Measurements from ENCODE around the gene TMEM218.
A peak's percentile ranks its signal among the peaks of the same experiment; 100 is the strongest.

The TMEM218 gene

GRCh38 chr11:125141178-125141577, 29.8 kb upstream of the TMEM218 start:
- no peaks in the 10 kb centered on the region for H3K9me3 Mint-ChIP-seq
- no peaks in the 10 kb centered on the region for H3K36me3 Mint-ChIP-seq (ENCODE audit: low read depth)
- H3K4me3 Mint-ChIP-seq: no peak overlapping the region

GRCh38 chr11:125140233-125140632, 28.8 kb upstream of the TMEM218 start:
- Mint-ChIP-seq H3K9me3 (no peaks in the 10 kb centered on the region), H3K27me3 (peaks cover 42% of the 10 kb centered on the region), H3K4me3 (no peak overlapping the region), H3K27ac (no peak overlapping the region), H3K36me3 (ENCODE audit: low read depth) (no peaks in the 10 kb centered on the region), H3K4me1 (ENCODE audit: low read depth) (peaks cover 3% of the 10 kb centered on the region)
- DNase-seq: no peak

More at GRCh38 chr11:125141178-125141577, 29.8 kb upstream of the TMEM218 start:
- H3K27me3 Mint-ChIP-seq: peaks cover 42% of the 10 kb centered on the region
- no peak for DNase-seq
- peaks cover 3% of the 10 kb centered on the region for H3K4me1 Mint-ChIP-seq (ENCODE audit: low read depth)
- H3K27ac Mint-ChIP-seq: no peak overlapping the region

DNA sequence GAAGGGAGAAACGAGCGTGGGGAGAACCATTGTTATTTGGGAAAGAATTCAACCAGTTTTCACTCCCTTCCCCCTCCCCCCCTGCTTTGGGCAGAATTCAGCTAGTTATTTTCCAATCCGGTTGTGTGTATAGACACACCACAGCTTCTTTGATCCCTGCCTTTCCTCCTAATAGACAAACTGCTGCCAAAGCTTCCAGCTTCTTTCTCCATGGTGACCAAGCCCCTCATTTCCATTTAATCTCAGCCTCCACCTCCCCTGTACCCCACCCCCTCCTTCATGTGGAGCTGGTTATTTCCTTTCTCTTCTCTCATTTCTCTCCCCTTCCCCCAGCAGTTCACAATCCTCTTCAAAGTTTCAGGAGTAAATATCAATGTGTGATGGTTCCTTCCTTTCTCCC, 28.4 kb upstream of the TMEM218 start:
- Mint-ChIP-seq H3K36me3 (ENCODE audit: low read depth) (no peaks in the 10 kb centered on the region), H3K27ac (no peak overlapping the region), H3K27me3 (peaks cover 40% of the 10 kb centered on the region), H3K4me3 (no peak overlapping the region), H3K4me1 (ENCODE audit: low read depth) (peaks cover 3% of the 10 kb centered on the region), H3K9me3 (no peaks in the 10 kb centered on the region)
- no peak for DNase-seq

DNA sequence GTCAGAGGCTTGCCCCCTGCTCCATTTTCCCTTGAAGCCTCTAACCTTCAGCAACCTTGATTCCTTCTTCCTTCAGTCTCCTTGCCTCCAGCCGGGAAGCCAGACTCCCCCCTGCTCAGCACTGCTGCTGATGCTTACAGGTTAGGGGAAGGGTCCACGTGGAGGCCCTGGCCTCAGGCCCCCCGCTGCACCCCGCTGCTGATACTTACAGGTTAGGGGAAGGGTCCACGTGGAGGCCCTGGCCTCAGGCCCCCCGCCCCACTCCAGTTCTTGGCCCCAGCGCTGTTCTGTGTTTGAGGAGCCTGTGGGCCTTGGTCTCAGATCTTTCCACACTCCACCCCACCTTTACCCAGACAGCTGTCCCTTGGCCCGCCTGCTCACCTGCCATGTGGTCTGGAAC, 27.5 kb upstream of the TMEM218 start:
- no peak overlapping the region for H3K27ac Mint-ChIP-seq
- no peaks in the 10 kb centered on the region for H3K9me3 Mint-ChIP-seq
- peaks cover 40% of the 10 kb centered on the region for H3K27me3 Mint-ChIP-seq
- H3K4me3 Mint-ChIP-seq: no peak overlapping the region
- no peaks in the 10 kb centered on the region for H3K36me3 Mint-ChIP-seq (ENCODE audit: low read depth)
- no peak for DNase-seq
- H3K4me1 Mint-ChIP-seq (ENCODE audit: low read depth): peaks cover 3% of the 10 kb centered on the region

DNA sequence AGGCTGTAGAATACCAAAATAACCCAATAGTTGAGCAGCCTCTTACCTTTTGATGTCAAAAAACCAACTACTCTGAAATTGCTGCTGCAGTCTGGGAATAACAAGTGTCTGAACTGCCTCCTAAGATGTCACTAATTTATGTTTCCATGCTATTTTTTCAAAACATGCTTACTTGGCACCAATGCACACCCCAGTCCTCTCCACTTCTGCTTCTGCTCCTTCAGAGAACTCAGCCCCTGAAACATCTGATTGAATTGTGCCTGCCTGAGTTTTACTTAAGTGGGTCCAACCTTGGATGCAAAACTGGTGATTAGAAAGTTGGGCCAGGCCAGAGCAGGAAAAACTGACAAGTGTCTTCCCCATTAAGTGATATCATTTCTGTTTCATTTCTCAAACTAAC, 24.6 kb upstream of the TMEM218 start:
- peaks cover 42% of the 10 kb centered on the region for H3K27me3 Mint-ChIP-seq
- H3K9me3 Mint-ChIP-seq: no peaks in the 10 kb centered on the region
- no peak for DNase-seq
- H3K36me3 Mint-ChIP-seq (ENCODE audit: low read depth): no peaks in the 10 kb centered on the region
- no peak overlapping the region for H3K4me3 Mint-ChIP-seq
- H3K4me1 Mint-ChIP-seq (ENCODE audit: low read depth): no peaks in the 10 kb centered on the region
- no peak overlapping the region for H3K27ac Mint-ChIP-seq

DNA sequence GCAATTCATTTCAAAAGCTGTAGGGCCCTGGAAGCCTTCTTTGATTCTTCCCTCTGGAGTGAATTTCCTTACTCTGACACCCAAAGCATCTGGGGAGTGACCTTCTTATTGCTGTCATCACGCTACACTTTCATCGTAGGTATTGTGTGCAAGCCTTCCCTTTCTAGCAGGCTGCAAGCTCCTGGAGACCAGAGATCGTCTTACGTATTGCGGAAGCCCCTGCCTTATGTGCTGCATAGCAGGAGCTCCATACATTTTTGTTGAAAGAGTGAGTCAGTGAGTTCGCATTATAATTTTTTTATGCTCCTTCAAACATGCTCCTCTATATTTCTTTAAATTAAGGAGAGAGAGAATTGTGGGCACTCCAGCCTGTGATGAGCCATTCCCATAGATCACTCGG, 21.2 kb upstream of the TMEM218 start:
- Mint-ChIP-seq H3K4me1 (ENCODE audit: low read depth) (no peaks in the 10 kb centered on the region), H3K27me3 (peaks cover 50% of the 10 kb centered on the region), H3K36me3 (ENCODE audit: low read depth) (no peaks in the 10 kb centered on the region), H3K4me3 (no peak overlapping the region), H3K9me3 (no peaks in the 10 kb centered on the region), H3K27ac (no peak overlapping the region)
- no peak for DNase-seq

- Mint-ChIP-seq H3K27me3 (peaks cover 55% of the 10 kb centered on the region), H3K9me3 (no peaks in the 10 kb centered on the region), H3K4me1 (ENCODE audit: low read depth) (no peaks in the 10 kb centered on the region), H3K36me3 (ENCODE audit: low read depth) (no peaks in the 10 kb centered on the region), H3K27ac (no peak overlapping the region), H3K4me3 (no peak overlapping the region)
- no peak for DNase-seq
Observed at GRCh38 chr11:125132071-125132470, 20.6 kb upstream of the TMEM218 start.

- DNase-seq: no peak
- Mint-ChIP-seq H3K9me3 (no peaks in the 10 kb centered on the region), H3K4me1 (ENCODE audit: low read depth) (no peaks in the 10 kb centered on the region), H3K4me3 (no peak overlapping the region), H3K36me3 (ENCODE audit: low read depth) (no peaks in the 10 kb centered on the region), H3K27ac (no peak overlapping the region), H3K27me3 (peaks cover 59% of the 10 kb centered on the region)
Observed at GRCh38 chr11:125129316-125129993, 18.0 kb upstream of the TMEM218 start.

GRCh38 chr11:125128450-125128849, 17.0 kb upstream of the TMEM218 start:
- H3K27me3 Mint-ChIP-seq: peaks cover 56% of the 10 kb centered on the region
- DNase-seq: no peak
- H3K36me3 Mint-ChIP-seq (ENCODE audit: low read depth): no peaks in the 10 kb centered on the region
- H3K27ac Mint-ChIP-seq: no peak overlapping the region
- no peak overlapping the region for H3K4me3 Mint-ChIP-seq
- H3K9me3 Mint-ChIP-seq: no peaks in the 10 kb centered on the region
- peaks cover 7% of the 10 kb centered on the region for H3K4me1 Mint-ChIP-seq (ENCODE audit: low read depth)

GRCh38 chr11:125124618-125124992, 13.2 kb upstream of the TMEM218 start:
- no peaks in the 10 kb centered on the region for H3K9me3 Mint-ChIP-seq
- no peak overlapping the region for H3K27ac Mint-ChIP-seq
- H3K27me3 Mint-ChIP-seq: peaks cover 39% of the 10 kb centered on the region
- no peak overlapping the region for H3K4me3 Mint-ChIP-seq
- no peaks in the 10 kb centered on the region for H3K36me3 Mint-ChIP-seq (ENCODE audit: low read depth)
- no peak for DNase-seq
- peaks cover 7% of the 10 kb centered on the region for H3K4me1 Mint-ChIP-seq (ENCODE audit: low read depth)

DNA sequence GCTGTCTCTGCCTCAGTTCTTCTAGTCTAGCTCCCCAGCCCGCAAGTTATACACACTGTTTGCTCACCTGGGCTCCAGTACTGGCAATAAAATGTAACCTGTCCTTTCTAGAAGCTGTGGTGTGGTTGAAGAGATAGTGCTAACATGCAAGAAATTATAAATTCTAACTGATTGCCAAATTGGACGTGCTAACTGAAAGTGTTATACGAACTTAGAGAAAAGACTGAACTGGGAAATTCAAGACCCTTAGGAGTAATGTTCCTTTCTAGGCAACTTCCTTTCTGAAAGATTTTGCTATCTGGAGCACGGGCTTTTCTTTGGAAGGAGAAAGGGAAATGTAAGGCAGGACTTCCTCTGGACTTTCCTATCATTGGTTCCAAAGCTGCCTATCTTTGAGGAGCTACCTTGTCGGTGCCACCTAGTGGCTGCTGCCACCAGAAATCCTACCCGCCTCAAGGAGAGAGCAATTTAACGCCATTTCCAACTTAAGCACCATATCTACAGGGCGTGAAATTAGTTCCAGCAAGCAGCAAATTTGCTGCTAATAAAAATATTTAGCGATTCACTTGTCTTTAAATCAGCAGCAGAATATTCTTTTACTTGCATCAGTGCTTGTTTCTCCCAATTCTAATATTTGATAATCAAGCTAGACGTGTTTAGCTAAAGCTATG, 12.7 kb upstream of the TMEM218 start:
- Mint-ChIP-seq H3K36me3 (ENCODE audit: low read depth) (no peaks in the 10 kb centered on the region), H3K27ac (no peak overlapping the region), H3K9me3 (no peaks in the 10 kb centered on the region), H3K27me3 (peaks cover 38% of the 10 kb centered on the region), H3K4me3 (no peak overlapping the region), H3K4me1 (ENCODE audit: low read depth) (peaks cover 7% of the 10 kb centered on the region)
- DNase-seq: peak; percentile 48

DNA sequence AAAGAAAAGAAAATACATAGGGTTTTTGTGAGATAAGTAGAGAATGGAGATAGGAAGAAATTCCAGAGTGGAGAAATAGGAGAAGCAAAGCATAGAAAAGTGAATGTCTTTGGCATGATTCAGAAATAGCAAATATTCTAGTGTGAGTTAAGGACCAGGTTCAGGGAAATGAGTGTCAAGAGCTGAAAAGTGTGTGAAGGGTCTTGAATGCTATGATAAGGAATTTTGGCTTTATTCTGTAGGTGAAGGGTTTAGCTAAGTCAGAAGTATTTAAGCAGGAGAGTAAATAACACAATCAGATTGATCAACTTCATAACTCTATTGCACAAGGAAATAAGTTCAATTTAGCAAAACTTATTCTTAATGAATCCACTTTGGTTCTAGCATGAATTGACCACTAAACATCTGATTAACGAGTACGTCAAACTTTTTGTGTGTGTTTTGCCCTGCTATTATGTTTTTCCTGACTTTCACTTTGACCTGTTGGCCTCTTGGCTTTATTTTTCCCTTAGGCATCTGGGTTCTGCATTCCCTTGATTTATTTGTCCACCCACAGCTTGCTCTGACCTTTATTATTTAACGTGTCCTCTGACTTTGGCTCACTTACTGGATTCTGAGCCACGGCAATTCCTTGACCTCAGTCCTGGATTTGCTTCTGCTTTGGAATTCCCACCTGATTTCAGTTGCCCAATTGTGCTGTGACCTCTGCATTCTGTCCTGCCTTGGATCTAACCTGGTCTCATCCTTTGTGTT, 11.9 kb upstream of the TMEM218 start:
- Mint-ChIP-seq H3K4me1 (ENCODE audit: low read depth) (peaks cover 7% of the 10 kb centered on the region), H3K27me3 (peaks cover 39% of the 10 kb centered on the region), H3K4me3 (no peak overlapping the region), H3K27ac (no peak overlapping the region), H3K36me3 (ENCODE audit: low read depth) (no peaks in the 10 kb centered on the region), H3K9me3 (no peaks in the 10 kb centered on the region)
- DNase-seq: no peak

GRCh38 chr11:125117429-125117828, 6.0 kb upstream of the TMEM218 start:
- no peak overlapping the region for H3K4me3 Mint-ChIP-seq
- H3K4me1 Mint-ChIP-seq (ENCODE audit: low read depth): peaks cover under 1% of the 10 kb centered on the region
- peaks cover 1% of the 10 kb centered on the region for H3K9me3 Mint-ChIP-seq
- H3K27ac Mint-ChIP-seq: no peak overlapping the region
- H3K27me3 Mint-ChIP-seq: peaks cover 26% of the 10 kb centered on the region
- DNase-seq: no peak
- H3K36me3 Mint-ChIP-seq (ENCODE audit: low read depth): no peaks in the 10 kb centered on the region

GRCh38 chr11:125114518-125114917, 3.1 kb upstream of the TMEM218 start:
- DNase-seq: no peak
- Mint-ChIP-seq H3K4me1 (ENCODE audit: low read depth) (peaks cover 19% of the 10 kb centered on the region), H3K27ac (no peak overlapping the region), H3K27me3 (peaks cover 19% of the 10 kb centered on the region), H3K9me3 (peaks cover 8% of the 10 kb centered on the region), H3K36me3 (ENCODE audit: low read depth) (peaks cover 10% of the 10 kb centered on the region), H3K4me3 (no peak overlapping the region)

DNA sequence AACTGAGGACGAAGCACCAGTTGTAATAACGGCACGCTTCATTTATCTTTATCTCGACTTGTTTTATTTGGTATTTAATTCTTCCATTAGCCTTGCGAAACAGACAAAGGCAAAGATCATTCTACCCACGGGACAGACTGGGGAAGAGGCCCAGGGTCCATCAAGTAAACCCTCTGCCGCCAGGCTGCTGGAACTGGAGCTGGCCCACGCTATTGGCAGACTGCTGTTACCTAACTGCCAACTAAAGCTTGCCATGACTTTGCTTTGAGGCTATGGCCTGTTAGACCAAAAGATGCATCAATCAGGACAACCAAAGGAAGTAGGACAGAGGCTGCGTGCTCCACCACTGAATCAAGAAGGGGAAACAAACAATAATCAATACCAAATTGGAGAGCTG, 780 bp upstream of the TMEM218 start:
- Mint-ChIP-seq H3K4me3 (peak overlapping the region; percentile 88), H3K36me3 (ENCODE audit: low read depth) (peaks cover 19% of the 10 kb centered on the region), H3K27me3 (peaks cover 3% of the 10 kb centered on the region), H3K9me3 (peaks cover 8% of the 10 kb centered on the region), H3K4me1 (ENCODE audit: low read depth) (peaks cover 21% of the 10 kb centered on the region), H3K27ac (peak overlapping the region; percentile 95)
- DNase-seq: no peak
